GM12872 (cell line): ENCODE measurements around the gene RALGAPA1.

Source experiments
- CTCF ChIP-seq: IDR thresholded peaks from 3 replicates; pipeline ENCODE4 v1.5.1; 2011; ENCODE audit warnings: low read depth, mild to moderate bottlenecking, low read length, moderate library complexity; ENCODE audit not compliant: insufficient read depth

RALGAPA1 gene

GRCh38 chr14:35712466-35712865, 96.6 kb downstream of the RALGAPA1 start:
- no peak for TF ChIP-seq CTCF

GRCh38 chr14:35708062-35708461, 101.0 kb downstream of the RALGAPA1 start:
- TF ChIP-seq CTCF = no peak

GRCh38 chr14:35705636-35706035, 103.5 kb downstream of the RALGAPA1 start:
- no peak for TF ChIP-seq CTCF

- TF ChIP-seq CTCF = no peak
These were observed 104.2 kb downstream of the RALGAPA1 start for GRCh38 chr14:35704793-35705493.

GRCh38 chr14:35701531-35701930, 107.6 kb downstream of the RALGAPA1 start:
- TF ChIP-seq CTCF = no peak

GRCh38 chr14:35699791-35700444, 109.2 kb downstream of the RALGAPA1 start:
- no peak for TF ChIP-seq CTCF

- no peak for TF ChIP-seq CTCF
These were observed 112.5 kb downstream of the RALGAPA1 start for GRCh38 chr14:35696575-35696974.
